Gastrocnemius medialis (tissue), 4 donors: ENCODE measurements around the gene RAB9A. TPM values are rescaled to one million over a fixed set of nuclear protein-coding genes. Genes with fewer than 3 reads are reported as not detected.

ENCODE experiments used
- ATAC-seq, 2 donors: fragments of 150-250 bp; one replicate each; pipeline ENCODE4 v1.9.1; 2016
- DNase-seq, 2 donors: peaks; one replicate each; pipeline ENCODE4 v3.0.0-alpha.2; 2019
- H3K27ac ChIP-seq, 4 donors: fragments of 200-600 bp; sonication (generic); 1 replicate in 1 of 4; 2 replicates in 3 of 4; pipeline ENCODE4 v1.5.1; 2016 to 2018; ENCODE audit warnings: mild to moderate bottlenecking in 2 of 4, moderate library complexity in 1 of 4
- H3K27me3 ChIP-seq, 3 donors: fragments of 200-600 bp; sonication (generic) in 2 of 3; 1 replicate in 1 of 3; 2 replicates in 2 of 3; pipeline versions ENCODE4 v1.5.1 to v1.6.0; 2016 to 2019; ENCODE audit warnings: mild to moderate bottlenecking in 1 of 3, moderate library complexity in 1 of 3
- H3K36me3 ChIP-seq, 2 donors: fragments of 200-600 bp; sonication (generic) in 1 of 2; one replicate each; pipeline ENCODE4 v1.5.1; 2017 to 2018
- H3K4me1 ChIP-seq, 2 donors: fragments of 200-600 bp; sonication (generic) in 1 of 2; one replicate each; pipeline ENCODE4 v1.5.1; 2016 to 2017; ENCODE audit warnings: mild to moderate bottlenecking in 2 of 2
- H3K4me3 ChIP-seq, 4 donors: fragments of 200-600 bp; sonication (generic) in 3 of 4; 1 replicate in 1 of 4; 2 replicates in 3 of 4; pipeline ENCODE4 v1.5.1; 2016 to 2019; ENCODE audit warnings: mild to moderate bottlenecking in 2 of 4
- H3K9me3 ChIP-seq, 3 donors: fragments of 200-600 bp; sonication (generic) in 2 of 3; 1 replicate in 1 of 3; 2 replicates in 2 of 3; pipeline ENCODE4 v1.5.1; 2016 to 2019
- CTCF ChIP-seq, 5 experiments: fragments of 450-650 bp in 3 of 5; fragments of 200-600 bp in 2 of 5; sonication (generic) in 2 of 5; IDR thresholded peaks in 4 of 5; conservative IDR thresholded peaks in 1 of 5; 1 replicate in 4 of 5; 2 replicates in 1 of 5; pipeline ENCODE4 v1.5.1; 2016 to 2019; ENCODE audit warnings: antibody characterized with exemption in 5 of 5, mild to moderate bottlenecking in 3 of 5, moderate library complexity in 3 of 5
- POLR2A ChIP-seq, 2 donors: fragments of 450-650 bp; IDR thresholded peaks; one replicate each; pipeline ENCODE4 v1.6.1; 2017; ENCODE audit warnings: antibody characterized with exemption in 2 of 2, mild to moderate bottlenecking in 2 of 2, moderate library complexity in 2 of 2
- in situ Hi-C, 4 donors: fragments of 200-750 bp; cut with MboI; loops; one replicate each; pipeline versions ENCODE4 v1.15.0 to v1.8.0; 2017; ENCODE audit warnings: low sequenced_read_pairs in 4 of 4
- intact Hi-C: fragments of 100-400 bp; cut with DNase I; formaldehyde crosslinking; loops from one replicate; pipeline ENCODE4 v1.15.1; 2023; ENCODE audit warnings: low total_unique reads
- total RNA-seq, 4 donors: library from RNA; depleted of rRNA; stranded (reverse); fragments of >200 nt; gene quantifications; one replicate each; pipeline versions ENCODE4 v1.1.0 to v1.2.3, GENCODE V29; 2016

RAB9A gene
- total RNA-seq, 4 donors from 2014 or later, result 15.0 to 21.7 (median 18.5) TPM

DNA sequence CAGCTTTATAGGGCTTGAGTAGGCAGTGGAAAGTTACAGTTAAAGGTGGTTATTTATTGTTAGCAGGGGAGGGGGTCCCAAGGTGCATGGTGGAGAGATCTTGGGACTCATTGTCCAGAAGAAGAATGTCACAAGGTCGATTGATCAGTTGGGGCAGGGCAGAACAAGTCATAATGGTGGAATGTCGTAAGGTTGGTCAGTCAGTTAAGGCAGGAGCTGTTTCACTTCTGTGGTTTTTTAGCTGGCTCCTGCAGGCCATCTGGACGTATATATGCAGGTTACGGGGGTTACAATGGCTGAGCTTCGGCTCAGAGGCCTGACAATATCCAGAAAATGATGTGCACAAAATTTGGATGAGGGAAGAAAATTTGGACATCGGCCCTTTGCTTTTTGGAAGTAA is 52.8 kb downstream of the RAB9A start:
- in situ Hi-C loops, result loop anchor here in 2 of 4 donors (10.0 to 25.0 kb wide), 2 partner anchors 87 to 296 kb away; partner anchors contain the start of genes GEMIN8 (in 1 of the 2) and TCEANC (in 1 of the 2)
- ATAC-seq, result no peak
- no peaks in the 10 kb centered on the region for H3K27me3 ChIP-seq
- H3K27ac ChIP-seq, result no peak overlapping the region
- peaks cover 0 to 4% of the 10 kb centered on the region in 2 donors for H3K36me3 ChIP-seq
- H3K4me1 ChIP-seq, result no peaks in the 10 kb centered on the region
- no peaks in the 10 kb centered on the region for H3K9me3 ChIP-seq
- no peak overlapping the region for H3K4me3 ChIP-seq
- DNase-seq, result no peak
- intact Hi-C loops, result no loop called here
- TF ChIP-seq POLR2A (IDR thresholded peaks at IDR 0.05), result no peak

GRCh38 chrX:13742397-13743176 is 53.7 kb downstream of the RAB9A start:
- H3K27ac ChIP-seq, result no peak overlapping the region
- H3K4me1 ChIP-seq, result no peaks in the 10 kb centered on the region
- intact Hi-C loops, result no loop called here
- DNase-seq (no peak), ATAC-seq (no peak)
- H3K27me3 ChIP-seq, result no peaks in the 10 kb centered on the region
- in situ Hi-C loops, result loop anchor here in 2 of 4 donors (10.0 to 25.0 kb wide), 2 partner anchors 88 to 295 kb away; partner anchors contain the start of genes GEMIN8 (in 1 of the 2) and TCEANC (in 1 of the 2)
- TF ChIP-seq CTCF (IDR thresholded peaks at IDR 0.05 in 4 of 5, conservative IDR thresholded peaks at IDR 0.05 in 1 of 5) (no peak), POLR2A (IDR thresholded peaks at IDR 0.05) (no peak)
- H3K9me3 ChIP-seq, result no peaks in the 10 kb centered on the region
- H3K4me3 ChIP-seq, result no peak overlapping the region
- H3K36me3 ChIP-seq, result peaks cover 0 to 11% of the 10 kb centered on the region in 2 donors

DNA sequence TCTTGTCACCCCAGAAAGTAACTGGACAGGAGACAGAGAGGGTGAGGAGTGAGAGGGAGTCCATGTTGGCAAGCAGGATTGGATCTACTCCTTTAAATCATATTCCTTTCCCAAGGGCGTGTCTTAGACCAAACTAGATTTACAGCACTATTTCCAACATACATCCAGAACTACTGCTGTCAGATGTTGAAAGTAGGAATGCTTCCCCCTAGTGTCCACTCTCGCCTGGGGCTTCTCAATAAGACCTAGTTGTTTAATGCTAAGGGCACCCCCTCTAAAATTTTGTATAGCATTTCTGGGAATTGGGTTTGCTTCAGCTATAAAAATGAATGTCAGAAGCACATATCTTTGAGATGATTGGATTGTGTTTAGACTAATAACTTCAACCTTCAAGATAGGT is 58.9 kb downstream of the RAB9A start:
- no peak for ATAC-seq
- no peak overlapping the region for H3K4me3 ChIP-seq
- in situ Hi-C loops, result loop anchor here in 3 of 4 donors (5.0 to 25.0 kb wide), 3 partner anchors 91 to 289 kb away; partner anchors contain the start of genes GEMIN8 (in 1 of the 3) and TCEANC (in 1 of the 3)
- no peak overlapping the region for H3K27ac ChIP-seq
- H3K4me1 ChIP-seq, result no peaks in the 10 kb centered on the region
- intact Hi-C loops, result loop anchor here (2.0 to 5.0 kb wide), 2 partner anchors 89 to 241 kb away; no protein-coding TSS in a partner anchor
- H3K9me3 ChIP-seq, result no peaks in the 10 kb centered on the region
- no peak for DNase-seq
- TF ChIP-seq CTCF (IDR thresholded peaks at IDR 0.05 in 4 of 5, conservative IDR thresholded peaks at IDR 0.05 in 1 of 5), result peak in 3 of 5 experiments; percentile 29 to 32 (median 32)
- TF ChIP-seq POLR2A (IDR thresholded peaks at IDR 0.05), result no peak
- H3K27me3 ChIP-seq, result no peaks in the 10 kb centered on the region
- peaks cover 0 to 15% of the 10 kb centered on the region in 2 donors for H3K36me3 ChIP-seq

DNA sequence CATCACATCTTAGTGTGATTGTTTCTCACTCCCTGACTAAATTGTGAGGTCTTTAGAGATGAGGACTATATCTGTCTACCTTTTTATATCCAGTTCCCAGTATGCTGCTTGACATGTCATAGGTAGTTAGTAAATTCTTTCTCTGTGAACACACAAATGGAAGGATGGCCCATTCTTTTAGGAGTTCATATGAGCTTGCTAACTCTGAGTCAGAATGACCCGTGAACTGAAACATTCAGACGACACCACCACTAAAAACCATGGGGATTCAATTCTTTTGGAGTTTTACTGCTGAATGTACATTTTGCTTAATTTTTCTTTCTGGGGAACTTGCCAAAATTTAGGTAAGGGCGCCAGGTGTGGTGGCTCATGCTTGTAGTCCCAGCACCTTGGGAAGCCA is 59.6 kb downstream of the RAB9A start:
- DNase-seq, result no peak
- intact Hi-C loops, result loop anchor here (2.0 to 5.0 kb wide), 2 partner anchors 90 to 241 kb away; no protein-coding TSS in a partner anchor
- H3K4me1 ChIP-seq, result no peaks in the 10 kb centered on the region
- in situ Hi-C loops, result loop anchor here in 3 of 4 donors (5.0 to 25.0 kb wide), 3 partner anchors 91 to 289 kb away; partner anchors contain the start of genes GEMIN8 (in 1 of the 3) and TCEANC (in 1 of the 3)
- H3K36me3 ChIP-seq, result peaks cover 0 to 15% of the 10 kb centered on the region in 2 donors
- no peak for TF ChIP-seq POLR2A (IDR thresholded peaks at IDR 0.05)
- TF ChIP-seq CTCF (IDR thresholded peaks at IDR 0.05 in 4 of 5, conservative IDR thresholded peaks at IDR 0.05 in 1 of 5), result no peak
- no peaks in the 10 kb centered on the region for H3K9me3 ChIP-seq
- no peaks in the 10 kb centered on the region for H3K27me3 ChIP-seq
- no peak for ATAC-seq
- H3K4me3 ChIP-seq, result no peak overlapping the region
- no peak overlapping the region for H3K27ac ChIP-seq

DNA sequence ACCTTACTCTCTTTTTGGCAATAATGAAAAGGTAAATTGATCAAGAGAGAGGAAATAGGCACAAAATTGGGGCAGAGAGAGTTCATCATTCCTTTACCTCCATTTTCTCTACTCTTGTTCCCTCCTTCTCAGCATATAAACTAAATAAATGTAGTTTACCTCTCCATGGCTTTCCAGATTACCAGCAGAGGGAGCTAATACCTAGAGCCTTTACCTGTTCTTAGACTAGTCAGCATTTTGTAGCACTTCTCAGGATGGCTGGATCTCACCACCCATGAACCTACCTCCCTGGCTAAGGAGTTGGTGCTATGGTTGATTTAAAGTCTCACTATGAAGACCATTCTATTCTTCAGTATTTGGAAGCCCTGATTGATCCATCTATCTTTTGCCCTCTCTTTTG is 61.3 kb downstream of the RAB9A start:
- Histone ChIP-seq H3K4me1 (no peaks in the 10 kb centered on the region), H3K36me3 (peaks cover 0 to 20% of the 10 kb centered on the region in 2 donors), H3K9me3 (no peaks in the 10 kb centered on the region), H3K27ac (no peak overlapping the region), H3K4me3 (no peak overlapping the region), H3K27me3 (no peaks in the 10 kb centered on the region)
- ATAC-seq, result peak in 1 of 2 donors; percentile 58
- intact Hi-C loops, result loop anchor here (2.0 kb wide), 1 partner anchor 283 kb away; no protein-coding TSS in a partner anchor
- in situ Hi-C loops, result no loop called here
- TF ChIP-seq POLR2A (IDR thresholded peaks at IDR 0.05) (no peak), CTCF (IDR thresholded peaks at IDR 0.05 in 4 of 5, conservative IDR thresholded peaks at IDR 0.05 in 1 of 5) (peak; percentile 12 to 54 (median 33))
- no peak for DNase-seq
